ENCODE results near the gene BLMH. TPM values are rescaled to one million over a fixed set of nuclear protein-coding genes. Genes with fewer than 3 reads are reported as not detected.

Gene BLMH
- total RNA-seq, 1 donor from 2014 or later, result 87.1 TPM

GRCh38 chr17:30224419-30224960 lies 67.3 kb downstream of the BLMH start:
- Mint-ChIP-seq H3K4me1 (peaks cover 49% of the 10 kb centered on the region), H3K27me3 (ENCODE audit: low read depth) (peaks cover 11% of the 10 kb centered on the region), H3K27ac (ENCODE audit: unreplicated experiment) (no peak overlapping the region), H3K9me3 (no peaks in the 10 kb centered on the region), H3K4me3 (no peak overlapping the region), H3K36me3 (ENCODE audit: low read depth) (no peaks in the 10 kb centered on the region)
- no peak for DNase-seq (ENCODE audit: low read depth, low spot score)
- TF ChIP-seq, protein P1, sequence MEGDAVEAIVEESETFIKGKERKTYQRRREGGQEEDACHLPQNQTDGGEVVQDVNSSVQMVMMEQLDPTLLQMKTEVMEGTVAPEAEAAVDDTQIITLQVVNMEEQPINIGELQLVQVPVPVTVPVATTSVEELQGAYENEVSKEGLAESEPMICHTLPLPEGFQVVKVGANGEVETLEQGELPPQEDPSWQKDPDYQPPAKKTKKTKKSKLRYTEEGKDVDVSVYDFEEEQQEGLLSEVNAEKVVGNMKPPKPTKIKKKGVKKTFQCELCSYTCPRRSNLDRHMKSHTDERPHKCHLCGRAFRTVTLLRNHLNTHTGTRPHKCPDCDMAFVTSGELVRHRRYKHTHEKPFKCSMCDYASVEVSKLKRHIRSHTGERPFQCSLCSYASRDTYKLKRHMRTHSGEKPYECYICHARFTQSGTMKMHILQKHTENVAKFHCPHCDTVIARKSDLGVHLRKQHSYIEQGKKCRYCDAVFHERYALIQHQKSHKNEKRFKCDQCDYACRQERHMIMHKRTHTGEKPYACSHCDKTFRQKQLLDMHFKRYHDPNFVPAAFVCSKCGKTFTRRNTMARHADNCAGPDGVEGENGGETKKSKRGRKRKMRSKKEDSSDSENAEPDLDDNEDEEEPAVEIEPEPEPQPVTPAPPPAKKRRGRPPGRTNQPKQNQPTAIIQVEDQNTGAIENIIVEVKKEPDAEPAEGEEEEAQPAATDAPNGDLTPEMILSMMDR (conservative IDR thresholded peaks at IDR 0.05), result no peak

- Mint-ChIP-seq H3K36me3 (ENCODE audit: low read depth) (no peaks in the 10 kb centered on the region), H3K27me3 (ENCODE audit: low read depth) (no peaks in the 10 kb centered on the region), H3K4me1 (peaks cover 49% of the 10 kb centered on the region), H3K27ac (ENCODE audit: unreplicated experiment) (no peak overlapping the region), H3K4me3 (no peak overlapping the region), H3K9me3 (no peaks in the 10 kb centered on the region)
- DNase-seq (ENCODE audit: low read depth, low spot score), result no peak
- TF ChIP-seq, protein P1 (conservative IDR thresholded peaks at IDR 0.05), result no peak
Observed at GRCh38 chr17:30222721-30223175, 69.0 kb downstream of the BLMH start.

- Mint-ChIP-seq H3K27ac (ENCODE audit: unreplicated experiment) (peak overlapping the region; percentile 54), H3K4me1 (peaks cover 48% of the 10 kb centered on the region), H3K36me3 (ENCODE audit: low read depth) (no peaks in the 10 kb centered on the region), H3K9me3 (no peaks in the 10 kb centered on the region), H3K4me3 (no peak overlapping the region), H3K27me3 (ENCODE audit: low read depth) (no peaks in the 10 kb centered on the region)
- DNase-seq (ENCODE audit: low read depth, low spot score), result no peak
- TF ChIP-seq, protein P1 (conservative IDR thresholded peaks at IDR 0.05), result no peak
Observed at GRCh38 chr17:30222251-30222650, 69.5 kb downstream of the BLMH start.

- Mint-ChIP-seq H3K9me3 (no peaks in the 10 kb centered on the region), H3K4me1 (peaks cover 44% of the 10 kb centered on the region), H3K36me3 (ENCODE audit: low read depth) (no peaks in the 10 kb centered on the region), H3K27ac (ENCODE audit: unreplicated experiment) (no peak overlapping the region), H3K27me3 (ENCODE audit: low read depth) (no peaks in the 10 kb centered on the region), H3K4me3 (no peak overlapping the region)
- TF ChIP-seq, protein P1 (conservative IDR thresholded peaks at IDR 0.05), result no peak
- no peak for DNase-seq (ENCODE audit: low read depth, low spot score)
Observed at GRCh38 chr17:30221346-30221745, 70.4 kb downstream of the BLMH start.

DNA sequence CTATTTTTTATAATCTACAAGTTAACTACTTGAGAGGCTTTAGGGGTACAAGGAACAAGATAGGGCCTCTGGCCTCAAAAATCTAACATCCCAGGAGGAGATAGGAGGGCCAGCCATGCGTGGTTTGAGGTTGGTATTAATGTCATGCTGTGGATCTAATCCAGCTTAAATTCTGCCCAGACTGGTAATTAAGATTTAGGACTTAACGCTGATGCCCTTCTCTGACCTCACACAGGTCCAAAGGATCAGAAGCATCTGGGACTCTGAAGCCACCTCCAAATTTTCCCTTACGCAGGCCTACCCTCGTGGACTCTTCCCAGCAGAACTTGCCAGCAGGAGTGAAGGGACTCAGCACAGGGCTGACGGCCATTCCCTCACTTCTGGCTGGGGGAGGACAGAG lies 71.3 kb downstream of the BLMH start:
- TF ChIP-seq, protein P1 (conservative IDR thresholded peaks at IDR 0.05), result no peak
- Mint-ChIP-seq H3K27me3 (ENCODE audit: low read depth) (no peaks in the 10 kb centered on the region), H3K4me3 (no peak overlapping the region), H3K4me1 (peaks cover 37% of the 10 kb centered on the region), H3K36me3 (ENCODE audit: low read depth) (no peaks in the 10 kb centered on the region), H3K27ac (ENCODE audit: unreplicated experiment) (no peak overlapping the region), H3K9me3 (no peaks in the 10 kb centered on the region)
- DNase-seq (ENCODE audit: low read depth, low spot score), result no peak
